DND-41 (cell line): ENCODE measurements around the gene PLXNC1.

Experiments
- EZH2 ChIP-seq: IDR thresholded peaks from 3 replicates; pipeline ENCODE4 v1.6.1; 2012; ENCODE audit warnings: borderline replicate concordance, low read depth, mild to moderate bottlenecking, moderate library complexity, low read length, inconsistent platforms; ENCODE audit not compliant: severe bottlenecking
- TF ChIP-seq, protein P1 (sequence below): IDR thresholded peaks from 2 replicates; pipeline ENCODE4 v1.5.1; 2012; ENCODE audit warnings: borderline replicate concordance, low read length, moderate library complexity, mild to moderate bottlenecking; ENCODE audit not compliant: poor library complexity, severe bottlenecking; ENCODE audit errors: extremely low read depth

DNA sequence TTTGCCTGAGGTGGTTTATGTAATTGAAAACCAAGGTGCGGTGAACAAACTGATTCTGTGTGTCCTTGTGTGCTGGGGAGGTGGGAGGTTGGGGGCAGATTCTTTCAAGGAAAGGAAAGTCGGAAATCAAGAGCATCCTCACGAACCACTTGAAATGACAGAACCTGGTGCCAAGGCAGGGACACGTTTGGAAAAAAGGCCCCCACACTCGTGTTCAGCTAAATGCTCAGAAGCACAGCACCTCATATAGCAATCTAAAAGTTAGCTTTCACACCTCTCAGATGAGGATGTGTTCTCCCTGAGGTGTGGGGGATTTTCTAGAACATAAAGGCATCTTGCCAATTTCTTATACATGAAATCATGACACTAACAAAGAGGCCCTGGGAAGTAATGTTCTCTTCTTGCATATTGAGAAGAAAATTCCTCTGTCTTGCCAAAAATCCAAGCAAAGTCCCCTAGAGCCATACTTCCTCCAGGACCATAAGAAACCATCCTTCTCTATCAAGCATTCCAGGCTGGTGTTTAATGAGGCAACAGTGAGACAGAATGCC lies 119.6 kb downstream of the PLXNC1 start:
- TF ChIP-seq, protein P1, sequence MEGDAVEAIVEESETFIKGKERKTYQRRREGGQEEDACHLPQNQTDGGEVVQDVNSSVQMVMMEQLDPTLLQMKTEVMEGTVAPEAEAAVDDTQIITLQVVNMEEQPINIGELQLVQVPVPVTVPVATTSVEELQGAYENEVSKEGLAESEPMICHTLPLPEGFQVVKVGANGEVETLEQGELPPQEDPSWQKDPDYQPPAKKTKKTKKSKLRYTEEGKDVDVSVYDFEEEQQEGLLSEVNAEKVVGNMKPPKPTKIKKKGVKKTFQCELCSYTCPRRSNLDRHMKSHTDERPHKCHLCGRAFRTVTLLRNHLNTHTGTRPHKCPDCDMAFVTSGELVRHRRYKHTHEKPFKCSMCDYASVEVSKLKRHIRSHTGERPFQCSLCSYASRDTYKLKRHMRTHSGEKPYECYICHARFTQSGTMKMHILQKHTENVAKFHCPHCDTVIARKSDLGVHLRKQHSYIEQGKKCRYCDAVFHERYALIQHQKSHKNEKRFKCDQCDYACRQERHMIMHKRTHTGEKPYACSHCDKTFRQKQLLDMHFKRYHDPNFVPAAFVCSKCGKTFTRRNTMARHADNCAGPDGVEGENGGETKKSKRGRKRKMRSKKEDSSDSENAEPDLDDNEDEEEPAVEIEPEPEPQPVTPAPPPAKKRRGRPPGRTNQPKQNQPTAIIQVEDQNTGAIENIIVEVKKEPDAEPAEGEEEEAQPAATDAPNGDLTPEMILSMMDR: no peak
- no peak for TF ChIP-seq EZH2
